Aorta (tissue), 5 donors: ENCODE results near the gene COL4A6. TPM values are rescaled to one million over a fixed set of nuclear protein-coding genes. Genes with fewer than 3 reads are reported as not detected.

Source experiments
- ATAC-seq: fragments of 200-7000 bp; cut with Tn5 transposase; one replicate; pipeline ENCODE4 v1.9.1; 2022; ENCODE audit warnings: moderate library complexity; ENCODE audit not compliant: low FRiP score
- DNase-seq, 2 donors: peaks; one replicate each; pipeline ENCODE4 v3.0.0-alpha.2; 2020
- H3K27ac ChIP-seq, 2 donors: one replicate each; pipeline ENCODE4 v1.5.1; 2013; ENCODE audit warnings: low read length in 2 of 2, mild to moderate bottlenecking in 2 of 2, moderate library complexity in 2 of 2, control low read depth in 1 of 2, inconsistent platforms in 1 of 2, low read depth in 1 of 2
- H3K27me3 ChIP-seq, 2 donors: one replicate each; pipeline ENCODE4 v1.6.1; 2013; ENCODE audit warnings: control low read depth in 1 of 2, low read length in 1 of 2, mild to moderate bottlenecking in 1 of 2, moderate library complexity in 1 of 2; ENCODE audit not compliant: insufficient read depth in 2 of 2, control insufficient read depth in 1 of 2
- H3K36me3 ChIP-seq, 2 donors: one replicate each; pipeline ENCODE4 v1.6.1; 2013; ENCODE audit warnings: control low read depth in 1 of 2, low read length in 1 of 2, mild to moderate bottlenecking in 1 of 2; ENCODE audit not compliant: insufficient read depth in 2 of 2, control insufficient read depth in 1 of 2
- H3K4me1 ChIP-seq, 2 donors: one replicate each; pipeline ENCODE4 v1.6.1; 2013; ENCODE audit warnings: low read length in 2 of 2, control low read depth in 1 of 2, mild to moderate bottlenecking in 1 of 2, moderate library complexity in 1 of 2; ENCODE audit not compliant: insufficient read depth in 2 of 2, control insufficient read depth in 1 of 2
- H3K4me3 ChIP-seq, 2 donors: one replicate each; pipeline ENCODE4 v1.5.1; 2013; ENCODE audit warnings: low read length in 2 of 2, control low read depth in 1 of 2, mild to moderate bottlenecking in 1 of 2
- H3K9me3 ChIP-seq: one replicate; pipeline ENCODE4 v1.6.1; 2013; ENCODE audit warnings: mild to moderate bottlenecking, low read length; ENCODE audit not compliant: control insufficient read depth
- WGBS, 2 donors: extraction: QIAGEN DNeasy Blood & Tissue Kit; methylation state at CpG; one replicate each; pipeline ENCODE4 v1.1.7; 2013; 5-methylcytosine and 5-hydroxymethylcytosine counted together
- intact Hi-C, 2 donors: fragments of 100-400 bp; cut with DNase I; formaldehyde crosslinking; loops; one replicate each; pipeline versions ENCODE4 v1.14.2 to v1.15.0; 2022
- polyA plus RNA-seq, 2 donors: library from polyadenylated mRNA; stranded (reverse); fragments of 200-250 nt; gene quantifications; one replicate each; pipeline ENCODE4 v1.2.3, GENCODE V29; 2013
- total RNA-seq, 2 donors: library from RNA; stranded (reverse); fragmentation: NEBNext Ultra II Directional; extraction: Animal tissue kit (Norgen Biotek cat#: 25700); gene quantifications; one replicate each; pipeline ENCODE4 v1.2.1, GENCODE V29; 2021
- donor health status: healthy with polysubstance abuse.
- donor health status: Bipolar disorder and iron deficiency.
- donor health status: DM: no; HTN: no; CAD: no.
- donor health status: DM: no; HTN: no; CAD: no.
- donor health status: DM: yes; HTN: yes; CAD: no.

The COL4A6 gene
- total and polyA plus RNA-seq, 4 donors: 0.75 to 7.2 (median 1.8) TPM

DNA sequence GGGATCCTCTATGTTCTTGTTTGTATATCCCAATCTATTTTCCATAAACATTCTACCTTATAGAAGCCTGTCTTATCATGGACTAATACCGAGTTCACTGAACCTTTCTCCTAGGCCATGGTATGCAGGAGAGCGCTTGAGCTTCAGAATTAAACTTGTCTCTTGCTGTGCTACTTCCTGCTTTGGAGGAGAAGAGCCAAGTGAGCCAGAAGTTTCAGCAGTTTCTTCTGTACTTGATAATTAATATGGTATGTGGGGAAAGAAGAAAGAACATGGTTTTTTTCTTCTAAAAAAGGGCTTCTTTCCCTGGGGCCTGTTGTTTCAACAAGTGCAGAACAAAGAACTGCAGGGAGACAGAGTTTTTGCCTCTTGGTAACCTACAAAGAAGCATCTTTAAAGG lies 173.8 kb downstream of the COL4A6 start:
- intact Hi-C loops: no loop called here
- ATAC-seq (no peak), DNase-seq (no peak)
- no peaks in the 10 kb centered on the region for H3K9me3 ChIP-seq
- no peaks in the 10 kb centered on the region for H3K36me3 ChIP-seq
- no peaks in the 10 kb centered on the region for H3K27me3 ChIP-seq
- no peak overlapping the region for H3K4me3 ChIP-seq
- no peaks in the 10 kb centered on the region for H3K4me1 ChIP-seq
- 65 to 78% methylated on average over 2 of the region's 2 CpGs for WGBS, 2 donors
- no peak overlapping the region for H3K27ac ChIP-seq

DNA sequence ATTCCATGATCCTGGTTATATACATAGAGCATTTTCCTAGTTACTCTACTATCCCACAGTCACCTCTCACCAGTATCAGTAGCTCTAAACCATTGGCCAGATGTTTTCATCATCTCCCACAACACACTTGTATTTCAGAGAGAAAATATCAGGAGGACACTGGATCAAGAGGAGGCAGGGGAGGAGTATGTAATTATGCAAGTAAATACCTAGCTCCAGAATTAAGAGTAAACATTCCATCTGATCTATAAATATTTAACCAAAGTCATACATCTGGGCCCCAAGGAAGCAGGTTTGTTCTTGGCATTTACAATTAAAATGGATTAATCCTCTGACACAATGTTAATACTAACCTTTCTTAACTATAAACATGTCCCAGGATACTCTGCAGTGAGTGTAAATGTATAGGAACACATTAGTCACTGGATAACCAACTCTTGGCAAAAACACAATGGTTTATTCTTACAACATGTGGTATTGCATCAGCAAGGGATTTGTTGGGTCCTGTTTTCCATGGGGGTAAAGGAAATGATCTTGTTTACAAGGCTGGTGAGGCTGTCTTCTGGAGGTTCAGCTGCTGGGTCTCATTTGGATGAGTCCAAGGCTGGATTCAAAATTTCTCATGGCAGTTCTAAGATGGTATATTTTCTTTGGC lies 176.5 kb downstream of the COL4A6 start:
- no peaks in the 10 kb centered on the region for H3K4me1 ChIP-seq
- no peaks in the 10 kb centered on the region for H3K36me3 ChIP-seq
- H3K4me3 ChIP-seq: no peak overlapping the region
- ATAC-seq (no peak), DNase-seq (no peak)
- H3K27ac ChIP-seq: no peak overlapping the region
- intact Hi-C loops: no loop called here
- no peaks in the 10 kb centered on the region for H3K27me3 ChIP-seq
- no peaks in the 10 kb centered on the region for H3K9me3 ChIP-seq

DNA sequence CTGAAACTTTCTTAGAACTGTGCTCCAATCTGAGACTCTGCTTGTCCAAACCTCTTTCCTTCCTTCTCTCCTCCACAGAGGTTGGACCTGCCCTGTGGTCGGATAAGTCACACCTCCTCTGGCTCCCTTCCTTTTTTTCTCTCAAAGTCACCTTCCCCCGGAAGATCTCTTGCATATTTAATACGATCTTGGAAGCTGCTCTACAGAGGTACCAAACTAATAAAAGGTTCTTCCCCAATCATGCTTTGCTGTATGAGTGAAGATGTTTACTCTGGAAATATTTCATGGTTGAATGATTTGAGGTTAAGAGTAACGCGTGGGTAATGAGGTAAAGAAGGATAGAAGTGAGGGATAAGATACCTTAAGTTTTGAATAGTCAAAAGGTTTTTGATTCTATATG lies 180.7 kb downstream of the COL4A6 start:
- Histone ChIP-seq H3K27me3 (no peaks in the 10 kb centered on the region), H3K4me1 (no peaks in the 10 kb centered on the region), H3K27ac (no peak overlapping the region), H3K36me3 (no peaks in the 10 kb centered on the region), H3K9me3 (no peaks in the 10 kb centered on the region), H3K4me3 (no peak overlapping the region)
- intact Hi-C loops: no loop called here
- WGBS, 2 donors: 58 to 85% methylated on average over 5 of the region's 5 CpGs
- no peak for DNase-seq
- no peak for ATAC-seq

DNA sequence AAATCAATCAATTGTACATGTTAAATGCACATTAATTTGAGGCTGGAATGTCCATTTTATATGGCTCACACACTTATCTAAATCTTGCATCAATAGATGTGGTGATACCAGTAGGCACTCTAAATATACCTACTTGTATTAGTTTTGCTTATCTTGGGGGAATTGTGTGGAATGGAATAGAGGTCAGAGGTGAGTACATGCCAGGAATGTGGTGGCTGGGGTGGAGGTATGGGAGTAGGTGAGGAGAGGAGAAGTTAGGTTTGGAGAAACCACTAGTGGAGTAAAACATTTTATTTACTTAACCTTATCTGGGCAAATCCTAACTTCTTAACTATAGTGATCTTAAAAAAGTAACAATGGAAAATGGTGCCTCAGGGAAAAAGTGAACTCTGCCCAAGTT lies 183.6 kb downstream of the COL4A6 start:
- Histone ChIP-seq H3K36me3 (no peaks in the 10 kb centered on the region), H3K4me3 (no peak overlapping the region), H3K27ac (no peak overlapping the region), H3K9me3 (no peaks in the 10 kb centered on the region), H3K27me3 (no peaks in the 10 kb centered on the region), H3K4me1 (no peaks in the 10 kb centered on the region)
- intact Hi-C loops: no loop called here
- ATAC-seq: peak; percentile 22
- no peak for DNase-seq

DNA sequence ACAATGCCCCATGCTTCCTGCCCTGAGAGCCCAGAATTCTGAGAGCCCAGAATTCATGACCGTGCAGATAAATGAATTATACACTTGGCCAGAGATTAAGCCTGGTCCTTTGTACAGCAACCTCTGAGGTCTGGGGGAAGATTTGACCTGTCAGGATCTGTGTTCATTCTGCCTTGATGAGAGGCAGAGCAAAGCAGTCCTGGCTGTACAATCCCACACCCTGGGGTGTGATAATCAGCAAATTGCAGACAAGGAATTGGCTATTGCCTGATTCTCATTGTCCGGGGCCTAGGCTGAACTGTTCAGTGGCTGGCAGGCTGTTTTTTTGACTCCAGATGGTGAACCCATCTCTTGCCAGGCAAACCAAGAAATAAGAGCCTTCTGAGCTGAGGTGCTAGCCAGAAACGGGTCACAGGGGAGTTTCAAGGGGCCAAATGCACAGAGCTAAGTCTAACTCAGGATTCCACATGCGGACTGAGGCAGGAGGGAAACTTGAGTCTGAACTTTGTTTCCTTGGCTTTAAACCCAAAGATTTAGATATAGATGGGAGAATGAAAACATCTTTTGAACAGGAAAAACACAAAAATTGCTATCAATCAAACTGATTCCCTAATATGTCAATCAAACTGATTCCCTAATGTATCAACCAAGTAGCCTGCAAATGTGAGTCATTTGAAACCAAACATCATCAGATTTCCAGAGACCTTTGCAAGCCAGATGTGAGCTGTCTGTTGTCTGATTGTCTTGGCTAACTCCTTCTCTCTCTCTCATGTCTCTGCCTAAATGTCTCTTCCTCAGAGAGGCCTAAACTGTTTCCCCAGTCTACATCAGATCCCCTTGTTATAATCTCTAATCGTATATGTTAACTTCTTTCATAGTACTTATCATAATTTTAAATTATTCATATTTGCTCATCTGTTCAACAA lies 187.3 kb downstream of the COL4A6 start:
- DNase-seq (no peak), ATAC-seq (no peak)
- intact Hi-C loops: no loop called here
- WGBS, 2 donors: 64 to 71% methylated on average over 5 of the region's 5 CpGs
- Histone ChIP-seq H3K9me3 (no peaks in the 10 kb centered on the region), H3K27ac (no peak overlapping the region), H3K4me3 (no peak overlapping the region), H3K4me1 (no peaks in the 10 kb centered on the region), H3K36me3 (no peaks in the 10 kb centered on the region), H3K27me3 (no peaks in the 10 kb centered on the region)

DNA sequence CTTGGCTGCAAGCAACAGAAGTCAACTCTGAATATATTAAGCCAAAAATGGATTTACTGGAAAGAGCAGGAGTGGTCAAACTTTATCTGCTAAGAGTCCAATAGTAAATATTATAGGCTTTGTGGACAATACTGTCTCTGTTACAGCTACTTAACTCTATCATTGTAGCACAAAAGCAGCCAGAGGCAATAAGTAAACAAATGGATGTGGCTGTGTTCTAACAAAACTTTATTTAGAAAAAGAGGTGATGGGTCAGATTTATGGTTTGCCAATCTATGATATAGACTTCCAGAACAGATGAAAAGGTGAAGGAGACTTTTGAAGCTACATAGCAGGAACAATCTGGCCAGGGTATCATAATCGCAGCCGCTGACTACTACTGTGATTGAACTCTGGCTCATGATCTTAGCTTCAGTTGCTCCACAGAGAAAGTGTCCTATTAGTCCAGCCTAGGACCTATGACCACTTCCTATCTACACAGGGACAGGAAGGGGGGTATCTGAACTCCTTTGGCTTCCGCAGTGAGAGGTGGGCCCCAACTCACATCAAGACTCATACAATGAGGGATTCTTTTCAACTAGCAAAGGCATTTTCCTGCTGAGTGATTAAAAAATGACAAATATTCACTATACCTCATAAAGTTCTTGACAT lies 191.8 kb downstream of the COL4A6 start:
- 93 to 98% methylated on average over 3 of the region's 3 CpGs for WGBS, 2 donors

DNA sequence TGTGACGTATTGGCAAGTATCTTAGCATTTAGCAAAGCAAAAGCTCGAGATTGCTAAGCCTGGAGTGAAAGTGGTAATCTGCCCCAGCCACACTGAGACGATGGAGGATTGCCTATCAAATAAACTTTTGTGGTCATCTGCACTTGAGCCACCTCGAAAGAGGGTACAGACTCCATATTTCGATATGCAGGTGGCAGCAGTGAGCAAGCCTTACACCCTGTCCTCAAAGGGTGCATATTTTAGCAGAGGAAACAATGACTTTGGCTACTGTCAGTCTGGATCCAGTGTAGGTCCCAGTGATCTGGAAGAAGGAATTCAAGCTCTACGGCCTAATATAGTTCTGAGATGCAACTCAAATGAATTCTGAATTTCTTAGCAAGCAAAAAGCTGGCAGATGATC lies 192.8 kb downstream of the COL4A6 start:
- DNase-seq (no peak), ATAC-seq (no peak)
- H3K4me1 ChIP-seq: no peaks in the 10 kb centered on the region
- intact Hi-C loops: no loop called here
- no peak overlapping the region for H3K4me3 ChIP-seq
- H3K27me3 ChIP-seq: no peaks in the 10 kb centered on the region
- no peaks in the 10 kb centered on the region for H3K9me3 ChIP-seq
- H3K27ac ChIP-seq: no peak overlapping the region
- WGBS, 2 donors: 53 to 87% methylated on average over 6 of the region's 6 CpGs
- no peaks in the 10 kb centered on the region for H3K36me3 ChIP-seq

More for the DNA sequence above, 191.8 kb downstream of the COL4A6 start:
- H3K4me1 ChIP-seq: no peaks in the 10 kb centered on the region
- intact Hi-C loops: no loop called here
- H3K36me3 ChIP-seq: no peaks in the 10 kb centered on the region
- DNase-seq (no peak), ATAC-seq (no peak)
- H3K27me3 ChIP-seq: no peaks in the 10 kb centered on the region
- H3K9me3 ChIP-seq: no peaks in the 10 kb centered on the region
- H3K27ac ChIP-seq: no peak overlapping the region
- H3K4me3 ChIP-seq: no peak overlapping the region

DNA sequence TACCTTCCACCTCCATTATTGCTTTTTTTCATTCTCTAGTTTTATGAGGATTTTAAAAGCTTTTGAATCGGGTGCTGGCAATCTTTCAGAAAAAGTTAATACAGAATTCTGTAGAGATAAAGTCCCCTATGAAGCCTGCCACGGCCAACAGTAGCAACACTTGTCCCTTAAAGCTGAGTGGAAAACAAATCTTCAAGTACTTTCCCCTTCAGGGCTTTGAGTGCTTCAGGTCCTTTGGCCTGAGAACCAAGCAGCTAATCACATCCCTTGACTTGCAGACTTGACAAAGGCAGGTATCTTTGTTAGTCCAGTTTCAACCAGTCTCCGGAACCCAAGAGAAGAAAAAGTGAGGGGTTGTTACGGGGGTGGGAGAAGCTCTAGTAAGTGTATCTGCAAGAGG lies 202.2 kb downstream of the COL4A6 start:
- no peak for ATAC-seq
- intact Hi-C loops: no loop called here

More for the DNA sequence above, 202.2 kb downstream of the COL4A6 start:
- H3K9me3 ChIP-seq: no peaks in the 10 kb centered on the region
- H3K27me3 ChIP-seq: no peaks in the 10 kb centered on the region
- no peak overlapping the region for H3K4me3 ChIP-seq
- WGBS, 2 donors: 73 to 88% methylated on average over 4 of the region's 4 CpGs
- no peak overlapping the region for H3K27ac ChIP-seq
- no peaks in the 10 kb centered on the region for H3K36me3 ChIP-seq
- H3K4me1 ChIP-seq: no peaks in the 10 kb centered on the region
- DNase-seq: no peak
